Progenitor cell of endocrine pancreas (in vitro differentiated cells): ENCODE measurements around the gene NEK7. TPM values are rescaled to one million over a fixed set of nuclear protein-coding genes. Genes with fewer than 3 reads are reported as not detected.

ENCODE experiments used
- DNase-seq: peaks from one replicate; pipeline ENCODE4 v3.0.0; 2021; ENCODE audit warnings: low spot score; ENCODE audit not compliant: unreplicated experiment
- H3K27ac Mint-ChIP-seq: 2 replicates; pipeline ENCODE4 v1.8.0; 2021; ENCODE audit warnings: mild to moderate bottlenecking, moderate library complexity, mixed read lengths
- H3K27me3 Mint-ChIP-seq: 2 replicates; pipeline ENCODE4 v1.8.0; 2021; ENCODE audit warnings: mixed read lengths
- H3K36me3 Mint-ChIP-seq: 2 replicates; pipeline ENCODE4 v1.8.0; 2022; ENCODE audit warnings: mixed read lengths; ENCODE audit not compliant: insufficient read depth
- H3K4me1 Mint-ChIP-seq: 2 replicates; pipeline ENCODE4 v1.8.0; 2021; ENCODE audit warnings: low read depth, mixed read lengths
- H3K4me3 Mint-ChIP-seq: 2 replicates; pipeline ENCODE4 v1.8.0; 2021; ENCODE audit warnings: low read depth, mild to moderate bottlenecking, moderate library complexity, mixed read lengths
- H3K9me3 Mint-ChIP-seq: 2 replicates; pipeline ENCODE4 v1.8.0; 2021; ENCODE audit warnings: low read depth, mixed read lengths
- total RNA-seq: library from RNA; stranded (reverse); gene quantifications from 2 replicates; pipeline ENCODE4 v1.2.1, GENCODE V29; 2021
- TF ChIP-seq, protein P1 (sequence below): fragments of 200-600 bp; sonication (generic); IDR thresholded peaks from one replicate; pipeline ENCODE4 v1.5.0; 2021; ENCODE audit warnings: antibody characterized with exemption, mild to moderate bottlenecking; ENCODE audit not compliant: unreplicated experiment

Gene NEK7
- total RNA-seq, 1 donor from 2014 or later = 25.9 TPM

DNA sequence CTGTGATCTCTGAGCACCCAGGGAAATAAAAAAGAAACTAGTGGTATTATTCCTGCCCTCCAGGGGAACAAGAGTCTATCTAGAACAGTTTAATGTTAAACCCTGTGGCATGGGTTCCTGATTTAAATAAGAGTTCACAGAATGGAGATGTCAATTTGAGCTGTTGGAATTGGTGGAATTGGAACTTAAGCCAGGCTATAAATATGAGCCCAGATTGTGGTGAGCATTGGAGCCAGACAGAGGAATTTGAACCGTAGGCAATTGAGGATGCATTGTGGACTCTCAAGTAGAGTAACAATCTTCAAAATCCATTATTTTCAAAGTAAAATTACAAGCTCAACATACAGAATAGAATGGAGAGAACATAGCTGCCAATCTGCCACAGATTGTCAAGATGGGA lies 98.2 kb downstream of the NEK7 start:
- Mint-ChIP-seq H3K27ac (no peak overlapping the region), H3K36me3 (no peaks in the 10 kb centered on the region), H3K9me3 (no peaks in the 10 kb centered on the region), H3K27me3 (no peaks in the 10 kb centered on the region), H3K4me3 (no peak overlapping the region), H3K4me1 (no peaks in the 10 kb centered on the region)
- no peak for DNase-seq
- TF ChIP-seq, protein P1, sequence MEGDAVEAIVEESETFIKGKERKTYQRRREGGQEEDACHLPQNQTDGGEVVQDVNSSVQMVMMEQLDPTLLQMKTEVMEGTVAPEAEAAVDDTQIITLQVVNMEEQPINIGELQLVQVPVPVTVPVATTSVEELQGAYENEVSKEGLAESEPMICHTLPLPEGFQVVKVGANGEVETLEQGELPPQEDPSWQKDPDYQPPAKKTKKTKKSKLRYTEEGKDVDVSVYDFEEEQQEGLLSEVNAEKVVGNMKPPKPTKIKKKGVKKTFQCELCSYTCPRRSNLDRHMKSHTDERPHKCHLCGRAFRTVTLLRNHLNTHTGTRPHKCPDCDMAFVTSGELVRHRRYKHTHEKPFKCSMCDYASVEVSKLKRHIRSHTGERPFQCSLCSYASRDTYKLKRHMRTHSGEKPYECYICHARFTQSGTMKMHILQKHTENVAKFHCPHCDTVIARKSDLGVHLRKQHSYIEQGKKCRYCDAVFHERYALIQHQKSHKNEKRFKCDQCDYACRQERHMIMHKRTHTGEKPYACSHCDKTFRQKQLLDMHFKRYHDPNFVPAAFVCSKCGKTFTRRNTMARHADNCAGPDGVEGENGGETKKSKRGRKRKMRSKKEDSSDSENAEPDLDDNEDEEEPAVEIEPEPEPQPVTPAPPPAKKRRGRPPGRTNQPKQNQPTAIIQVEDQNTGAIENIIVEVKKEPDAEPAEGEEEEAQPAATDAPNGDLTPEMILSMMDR = no peak

DNA sequence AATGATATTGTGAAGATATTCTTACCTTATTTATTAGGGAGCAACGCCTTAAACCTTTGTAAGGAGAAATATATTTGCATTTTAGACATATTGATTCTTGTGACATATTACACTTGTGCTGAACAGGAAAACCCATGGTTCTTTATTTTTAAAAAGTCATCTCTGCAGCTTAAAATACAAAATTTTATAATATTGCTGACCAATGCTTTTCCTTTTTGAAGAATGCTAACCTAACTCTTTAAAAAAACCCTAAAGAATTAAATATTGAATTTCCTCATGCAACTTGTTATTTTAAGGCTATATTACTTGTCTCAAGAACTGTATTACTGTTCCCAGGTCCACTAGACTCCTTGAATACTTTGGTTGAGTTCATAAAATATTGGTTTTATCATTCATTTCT lies 99.0 kb downstream of the NEK7 start:
- Mint-ChIP-seq H3K36me3 (no peaks in the 10 kb centered on the region), H3K4me1 (no peaks in the 10 kb centered on the region), H3K27me3 (no peaks in the 10 kb centered on the region), H3K9me3 (no peaks in the 10 kb centered on the region), H3K4me3 (no peak overlapping the region), H3K27ac (no peak overlapping the region)
- no peak for DNase-seq
- TF ChIP-seq, protein P1 = no peak

- no peak overlapping the region for H3K27ac Mint-ChIP-seq
- no peak for DNase-seq
- no peaks in the 10 kb centered on the region for H3K9me3 Mint-ChIP-seq
- H3K4me3 Mint-ChIP-seq = no peak overlapping the region
- no peaks in the 10 kb centered on the region for H3K4me1 Mint-ChIP-seq
- no peaks in the 10 kb centered on the region for H3K36me3 Mint-ChIP-seq
- H3K27me3 Mint-ChIP-seq = no peaks in the 10 kb centered on the region
- TF ChIP-seq, protein P1 = no peak
These were observed 101.7 kb downstream of the NEK7 start for GRCh38 chr1:198258491-198258890.

DNA sequence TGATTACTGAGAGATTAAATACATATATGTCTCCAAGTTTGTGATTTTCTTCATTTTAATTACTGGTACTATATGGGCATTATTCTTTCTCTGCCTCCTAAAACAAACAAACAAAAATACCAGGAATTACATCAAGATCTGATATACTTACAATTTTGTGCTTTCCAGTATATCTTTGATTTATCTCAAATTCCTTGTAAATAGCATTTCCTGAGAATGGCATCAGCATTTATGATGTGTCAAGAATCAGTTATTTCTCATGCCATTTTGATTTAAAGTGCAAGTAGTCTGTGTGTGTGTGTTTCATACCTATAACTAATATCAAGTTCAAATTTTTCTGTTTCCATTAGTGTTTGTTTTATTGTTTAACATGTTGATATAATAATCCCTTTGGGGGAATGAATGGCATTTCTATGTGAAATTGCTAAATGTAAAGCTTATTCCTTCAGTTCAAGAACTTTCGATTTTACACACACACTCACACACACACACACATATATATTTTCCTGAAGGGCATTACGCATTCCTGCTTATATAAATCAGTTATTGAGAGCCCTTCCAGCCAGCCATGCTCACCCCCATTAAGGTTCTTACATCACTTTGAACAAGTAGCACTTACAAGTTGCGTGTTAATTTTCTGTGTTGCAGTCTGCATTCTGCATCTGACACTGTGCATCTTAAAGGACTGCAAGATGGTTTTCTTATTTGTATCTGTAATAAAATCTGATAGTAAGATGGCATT lies 102.7 kb downstream of the NEK7 start:
- no peaks in the 10 kb centered on the region for H3K9me3 Mint-ChIP-seq

GRCh38 chr1:198261886-198262285 lies 105.1 kb downstream of the NEK7 start:
- TF ChIP-seq, protein P1 = no peak
- Mint-ChIP-seq H3K4me1 (peaks cover 7% of the 10 kb centered on the region), H3K4me3 (no peak overlapping the region), H3K9me3 (no peaks in the 10 kb centered on the region), H3K27me3 (no peaks in the 10 kb centered on the region), H3K27ac (no peak overlapping the region), H3K36me3 (no peaks in the 10 kb centered on the region)
- no peak for DNase-seq

More for the DNA sequence above, 102.7 kb downstream of the NEK7 start:
- no peaks in the 10 kb centered on the region for H3K36me3 Mint-ChIP-seq
- no peak overlapping the region for H3K4me3 Mint-ChIP-seq
- H3K4me1 Mint-ChIP-seq = no peaks in the 10 kb centered on the region
- DNase-seq = no peak
- TF ChIP-seq, protein P1 = no peak
- H3K27me3 Mint-ChIP-seq = no peaks in the 10 kb centered on the region
- no peak overlapping the region for H3K27ac Mint-ChIP-seq
